HepG2 (cell line): ENCODE results near the gene ZNF491. TPM values are rescaled to one million over a fixed set of nuclear protein-coding genes. Genes with fewer than 3 reads are reported as not detected.
A peak's percentile ranks its signal among the peaks of the same experiment; 100 is the strongest.
"Not testable (repeated sequence)": the region's sequence is repeated elsewhere in the genome, so short reads cannot be mapped to it uniquely, and the experiment has no call there.

Source experiments
- ATAC-seq: fragments of 200-7000 bp; cut with Tn5 transposase; 3 replicates; pipeline ENCODE4 v1.9.1; 2020; ENCODE audit warnings: mild to moderate bottlenecking, moderate library complexity
- BruUV-seq: library from RNA; stranded (reverse); fragments of 400-500 nt; replicated peaks from 2 replicates; lab custom pipeline; 2021; lab: Mats Ljungman, UMichigan
- CTCF ChIA-PET: fragments of 300-600 bp; formaldehyde crosslinking; extraction: SDS; loops from one replicate; lab custom pipeline; 2021; ENCODE audit warnings: low total read pairs, inconsistent platforms, low intra/inter-chr PET ratio; lab: Yijun Ruan, JAX
- POLR2A ChIA-PET: fragments of 350-600 bp; sonication (Branson Sonifier 250); formaldehyde crosslinking; loops from one replicate; lab custom pipeline; 2020; ENCODE audit warnings: antibody characterized with exemption, inconsistent platforms; lab: Yijun Ruan, JAX
- DNase-seq: peaks from one replicate; pipeline ENCODE4 v3.0.0-alpha.2; 2015; ENCODE audit warnings: low spot score
- FAIRE-seq: peaks from 3 replicates; lab custom pipeline; 2011; peaks lifted over from hg19 to GRCh38; lab: Jason Lieb, UNC
- H2AFZ ChIP-seq: one replicate; pipeline ENCODE4 v1.6.1; 2011; ENCODE audit warnings: low read length, inconsistent platforms
- H3K27ac ChIP-seq: fragments of 300-600 bp; 3 replicates; pipeline ENCODE4 v1.8.0; 2011; ENCODE audit warnings: mixed run types, mild to moderate bottlenecking, mixed read lengths, low read length, inconsistent platforms; ENCODE audit not compliant: insufficient read depth; ENCODE audit errors: extremely low read length
- H3K27me3 ChIP-seq, 2 experiments: fragments of 200-600 bp in 1 of 2; 2 replicates in 1 of 2; 3 replicates in 1 of 2; pipeline versions ENCODE4 v1.6.0 to v1.8.0; 2011; ENCODE audit warnings: low read length in 2 of 2, mild to moderate bottlenecking in 2 of 2, moderate library complexity in 2 of 2, inconsistent platforms in 1 of 2; ENCODE audit not compliant: insufficient read depth in 2 of 2, control insufficient read depth in 1 of 2
- H3K36me3 ChIP-seq, 2 experiments: fragments of 200-600 bp in 1 of 2; replicated peaks in 1 of 2; 2 replicates in 1 of 2; 3 replicates in 1 of 2; pipeline versions ENCODE4 v1.5.1 to v1.8.0; 2011; ENCODE audit warnings: low read length in 2 of 2, inconsistent platforms in 1 of 2; ENCODE audit not compliant: insufficient read depth in 2 of 2, control insufficient read depth in 1 of 2
- H3K4me1 ChIP-seq: 2 replicates; pipeline ENCODE4 v1.5.1; 2012; ENCODE audit warnings: low read length, inconsistent platforms; ENCODE audit not compliant: insufficient read depth
- H3K4me2 ChIP-seq: 2 replicates; pipeline ENCODE4 v1.6.0; 2011; ENCODE audit warnings: low read depth, low read length, inconsistent platforms
- H3K4me3 ChIP-seq, 3 experiments: fragments of 200-600 bp in 1 of 3; sonication (generic), shearing (Covaris generic) in 1 of 3; replicated peaks in 1 of 3; 2 replicates each; pipeline ENCODE4 v1.5.1; 2011 to 2016; ENCODE audit warnings: low read length in 3 of 3, inconsistent platforms in 2 of 3, low read depth in 2 of 3, mild to moderate bottlenecking in 2 of 3, control low read depth in 1 of 3, mixed read lengths in 1 of 3; ENCODE audit not compliant: insufficient read depth in 1 of 3
- H3K79me2 ChIP-seq: one replicate; pipeline ENCODE4 v1.6.1; 2011; ENCODE audit warnings: low read length, inconsistent platforms; ENCODE audit not compliant: insufficient read depth
- H3K9ac ChIP-seq: 2 replicates; pipeline ENCODE4 v1.6.0; 2011; ENCODE audit warnings: mild to moderate bottlenecking, low read depth, low read length, inconsistent platforms; ENCODE audit not compliant: insufficient read depth
- H3K9me3 ChIP-seq: 2 replicates; pipeline ENCODE4 v1.5.1; 2012; ENCODE audit warnings: mild to moderate bottlenecking, low read length
- H4K20me1 ChIP-seq: 2 replicates; pipeline ENCODE4 v1.6.0; 2011; ENCODE audit warnings: inconsistent platforms, mild to moderate bottlenecking, low read length, moderate library complexity; ENCODE audit not compliant: insufficient read depth
- CENPT ChIP-seq: sonication (generic); formaldehyde crosslinking; IDR thresholded peaks from 2 replicates; pipeline ENCODE4 v1.8.0; 2022; ENCODE audit warnings: low read depth, mild to moderate bottlenecking, moderate library complexity, missing genetic modification reagents
- CTCF ChIP-seq: sonication (generic); formaldehyde crosslinking; IDR thresholded peaks from 2 replicates; pipeline ENCODE4 v1.5.0; 2020; ENCODE audit warnings: mild to moderate bottlenecking, missing genetic modification reagents, moderate library complexity
- FIP1L1 ChIP-seq: fragments of 200-400 bp; formaldehyde crosslinking; IDR thresholded peaks from 2 replicates; pipeline ENCODE4 v1.6.1; 2018; ENCODE audit warnings: low read depth, mild to moderate bottlenecking, low read length, moderate library complexity, borderline replicate concordance; ENCODE audit not compliant: insufficient read depth
- KDM5B ChIP-seq: sonication (generic); formaldehyde crosslinking; IDR thresholded peaks from 2 replicates; pipeline ENCODE4 v1.4.0; 2020; ENCODE audit warnings: missing genetic modification reagents, mild to moderate bottlenecking, borderline replicate concordance
- SAP130 ChIP-seq: IDR thresholded peaks from 2 replicates; pipeline ENCODE4 v1.6.1; 2016; ENCODE audit warnings: low read depth
- ZBTB7B ChIP-seq: sonication (generic); formaldehyde crosslinking; IDR thresholded peaks from 2 replicates; pipeline ENCODE4 v1.4.0; 2020; ENCODE audit warnings: missing genetic modification reagents
- ZIK1 ChIP-seq: sonication (generic); formaldehyde crosslinking; IDR thresholded peaks from 2 replicates; pipeline ENCODE4 v1.5.0; 2020; ENCODE audit warnings: mild to moderate bottlenecking, low read depth, missing genetic modification reagents, borderline replicate concordance
- ZNF331 ChIP-seq: sonication (generic); formaldehyde crosslinking; IDR thresholded peaks from 2 replicates; pipeline ENCODE4 v1.4.0; 2020; ENCODE audit warnings: missing genetic modification reagents
- ZNF451 ChIP-seq: sonication (generic); formaldehyde crosslinking; IDR thresholded peaks from 2 replicates; pipeline ENCODE4 v1.5.0; 2020; ENCODE audit warnings: mild to moderate bottlenecking, missing genetic modification reagents
- WGBS: methylation state at CpG from one replicate; pipeline ENCODE4 v1.1.6; 2017; ENCODE audit warnings: low lambda C conversion rate; 5-methylcytosine and 5-hydroxymethylcytosine counted together
- in situ Hi-C: cut with HindIII; loops from 2 replicates; pipeline ENCODE4 v1.10.0; 2017; ENCODE audit warnings: low pct_unique_long_range_greater_than_20kb; ENCODE audit not compliant: extremely low pct_ligation_motif_present
- intact Hi-C: fragments of 100-400 bp; cut with micrococcal nuclease; formaldehyde crosslinking; loops from one replicate; pipeline ENCODE4 v1.10.0; 2022; ENCODE audit not compliant: unreplicated experiment
- polyA plus RNA-seq, 8 experiments: library from polyadenylated mRNA; depleted of rRNA in 3 of 8; stranded (reverse) in 7 of 8; unstranded in 1 of 8; fragments of >200 nt; fragmentation: Illumina TruSeq in 4 of 8; extraction: Trizol in 4 of 8; gene quantifications; 2 replicates each; pipeline versions ENCODE4 v1.2.1 to v1.2.3, GENCODE V29; 2011 to 2016; ENCODE audit warnings: low read depth in 4 of 8, missing spikeins in 1 of 8, mixed read lengths in 1 of 8; ENCODE audit not compliant: insufficient read depth in 1 of 8
- total RNA-seq, 5 experiments: library from RNA; depleted of rRNA; stranded (reverse); fragments of >200 nt; fragmentation: Illumina TruSeq; extraction: Trizol; gene quantifications; 2 replicates each; pipeline ENCODE4 v1.2.3, GENCODE V29; 2016; ENCODE audit warnings: low read depth in 1 of 5
- TF ChIP-seq, protein P1 (sequence below), 2 experiments: sonication (generic) in 1 of 2; formaldehyde crosslinking in 1 of 2; IDR thresholded peaks; 2 replicates each; pipeline versions ENCODE4 v1.4.0 to v1.6.1; 2018 to 2020; ENCODE audit warnings: missing genetic modification reagents in 2 of 2, borderline replicate concordance in 1 of 2, low read depth in 1 of 2, mild to moderate bottlenecking in 1 of 2, missing biosample characterization in 1 of 2

ZNF491 gene
- total and polyA plus RNA-seq, 2 of the 13 experiments (the other 11 are each of a cell fraction or from before 2014, with no cell fraction given) = 0.57 to 2.2 TPM

GRCh38 chr19:11843722-11844121 is 45.4 kb downstream of the ZNF491 start (continued):
- no peak for TF ChIP-seq CENPT (CRISPR knock-in tag)
- TF ChIP-seq ZNF451 (CRISPR knock-in tag) = no peak
- no peak for TF ChIP-seq FIP1L1

DNA sequence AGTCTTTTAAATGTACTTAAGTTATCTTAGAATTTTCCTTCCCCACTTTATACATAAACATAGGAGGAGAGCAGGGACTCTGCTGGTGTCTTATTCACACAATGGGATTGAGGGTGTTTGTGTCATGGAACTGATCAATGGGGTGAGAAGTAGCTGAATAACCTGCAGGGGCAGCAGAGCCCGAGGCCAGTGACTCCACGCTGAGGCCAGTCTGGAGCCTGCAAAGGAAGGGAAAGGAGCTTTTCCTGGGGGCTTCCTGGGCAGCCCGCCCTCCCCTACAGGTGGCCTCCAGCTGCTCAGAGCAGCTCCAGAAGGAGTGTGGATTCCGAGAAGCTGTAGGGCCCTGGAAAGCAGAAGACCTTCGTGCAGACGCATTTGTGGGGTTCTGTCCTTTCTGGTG is 49.3 kb downstream of the ZNF491 start:
- intact Hi-C loops, H3K9me3 ChIP-seq, H4K20me1 ChIP-seq, H3K79me2 ChIP-seq, H3K27ac ChIP-seq, H3K36me3 ChIP-seq, BruUV-seq, H3K27me3 ChIP-seq, CTCF ChIA-PET, in situ Hi-C loops, H3K9ac ChIP-seq, H2AFZ ChIP-seq: not testable (repeated sequence)
- FAIRE-seq = peak; percentile 54
- POLR2A ChIA-PET = interaction anchor here (0.7 to 1.6 kb wide), 5 partner anchors 31 to 81 kb away, joined by 3 to 5 read pairs (median 3); partner anchors contain the start of genes ZNF441 and ZNF491
- TF ChIP-seq, protein P1, sequence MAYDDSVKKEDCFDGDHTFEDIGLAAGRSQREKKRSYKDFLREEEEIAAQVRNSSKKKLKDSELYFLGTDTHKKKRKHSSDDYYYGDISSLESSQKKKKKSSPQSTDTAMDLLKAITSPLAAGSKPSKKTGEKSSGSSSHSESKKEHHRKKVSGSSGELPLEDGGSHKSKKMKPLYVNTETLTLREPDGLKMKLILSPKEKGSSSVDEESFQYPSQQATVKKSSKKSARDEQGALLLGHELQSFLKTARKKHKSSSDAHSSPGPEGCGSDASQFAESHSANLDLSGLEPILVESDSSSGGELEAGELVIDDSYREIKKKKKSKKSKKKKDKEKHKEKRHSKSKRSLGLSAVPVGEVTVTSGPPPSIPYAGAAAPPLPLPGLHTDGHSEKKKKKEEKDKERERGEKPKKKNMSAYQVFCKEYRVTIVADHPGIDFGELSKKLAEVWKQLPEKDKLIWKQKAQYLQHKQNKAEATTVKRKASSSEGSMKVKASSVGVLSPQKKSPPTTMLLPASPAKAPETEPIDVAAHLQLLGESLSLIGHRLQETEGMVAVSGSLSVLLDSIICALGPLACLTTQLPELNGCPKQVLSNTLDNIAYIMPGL (CRISPR knock-in tag; IDR thresholded peaks at IDR 0.05; ENCODE audit: borderline replicate concordance in 1 of 2, low read depth in 1 of 2) = 0 out of 4 replicates have a peak, but pooled peaks of 1 of the 2 experiments have one; percentile 35
- 0 out of 2 replicates have a peak, but pooled peaks have one; percentile 22 for TF ChIP-seq SAP130 (CRISPR knock-in tag)
- peak; percentile 44; the same call in 1 of the 2 replicates for TF ChIP-seq ZNF331 (CRISPR knock-in tag)
- TF ChIP-seq CTCF = peak; percentile 46; the same call in 1 of the 2 replicates
- TF ChIP-seq KDM5B = 0 out of 2 replicates have a peak, but pooled peaks have one; percentile 18
- 0 out of 2 replicates have a peak, but pooled peaks have one; percentile 27 for TF ChIP-seq ZBTB7B (CRISPR knock-in tag)
- TF ChIP-seq ZIK1 (CRISPR knock-in tag) = 0 out of 2 replicates have a peak, but pooled peaks have one; percentile 5
- ATAC-seq = peak; percentile 91
- H3K4me1 ChIP-seq = peaks cover 32% of the 10 kb centered on the region
- peak overlapping the region; percentile 94 for H3K4me2 ChIP-seq
- H3K4me3 ChIP-seq = peak overlapping the region; percentile 64 to 82 (median 75); a peak in 5 of 6 replicates
- peak; percentile 13 for DNase-seq
- WGBS = 8% methylated on average over 5 of the region's 6 CpGs
